Stimulated activated CD8-positive, alpha-beta memory T cell treated with anti-CD3 and anti-CD28 coated beads, Interleukin-2, amount 100 ng/mL, for 48 hours (primary cell): ENCODE results near the gene GSTT2B.
"Not testable (repeated sequence)": the region's sequence is repeated elsewhere in the genome, so short reads cannot be mapped to it uniquely, and the experiment has no call there.

Experiments
- DNase-seq, 2 donors: peaks; one replicate each; pipeline ENCODE4 v3.0.0-alpha.2; 2020; ENCODE audit warnings: low read depth in 2 of 2

The GSTT2B gene

DNA sequence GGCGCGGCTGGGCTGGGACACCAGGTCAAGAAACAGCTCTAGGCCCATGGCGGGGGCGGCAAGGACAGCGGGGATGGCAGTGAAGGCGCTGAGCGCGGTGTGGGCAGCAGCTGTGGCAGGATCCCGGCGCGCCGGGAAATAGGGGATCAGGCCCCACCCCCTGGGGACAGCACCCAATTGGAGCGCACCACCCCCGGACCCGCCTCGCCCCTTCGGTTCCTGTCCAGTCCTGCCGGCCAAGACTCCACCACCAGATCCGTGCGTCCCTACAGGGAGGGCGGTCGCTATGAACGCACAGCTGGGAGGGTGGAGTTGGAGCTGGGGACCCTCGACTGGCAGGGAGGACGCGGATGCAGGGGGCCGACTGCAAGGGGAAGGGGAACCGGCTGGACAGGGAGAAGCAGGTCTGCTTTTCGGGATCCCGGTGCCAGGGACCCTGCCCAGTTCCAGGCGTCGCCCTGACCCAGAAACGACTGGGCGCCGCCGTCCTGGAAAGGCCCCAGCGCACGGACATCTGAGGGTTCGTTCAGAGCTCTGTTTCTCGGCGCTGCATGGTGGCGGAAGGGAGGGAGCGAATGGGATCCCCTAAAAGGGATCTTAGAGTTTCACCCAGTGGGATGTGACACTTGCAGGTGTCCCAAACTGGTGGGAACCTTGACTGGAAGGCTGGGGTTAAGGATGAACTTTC lies at the start of gene GSTT2B:
Gene GSTT2B (minus strand): TSS at position 112 of the 688 bp plus-strand sequence. CDS start 64 bp downstream, at position 48.
- not testable (repeated sequence) for DNase-seq

- no peak for DNase-seq
Measured at GRCh38 chr22:24010018-24010391, 49.0 kb upstream of the GSTT2B start.

GRCh38 chr22:24009227-24010017 lies 48.4 kb upstream of the GSTT2B start:
- no peak for DNase-seq

GRCh38 chr22:24008381-24009226 lies 47.6 kb upstream of the GSTT2B start:
- no peak for DNase-seq

- DNase-seq, result no peak
Measured at GRCh38 chr22:24008022-24008283, 47.0 kb upstream of the GSTT2B start.

DNA sequence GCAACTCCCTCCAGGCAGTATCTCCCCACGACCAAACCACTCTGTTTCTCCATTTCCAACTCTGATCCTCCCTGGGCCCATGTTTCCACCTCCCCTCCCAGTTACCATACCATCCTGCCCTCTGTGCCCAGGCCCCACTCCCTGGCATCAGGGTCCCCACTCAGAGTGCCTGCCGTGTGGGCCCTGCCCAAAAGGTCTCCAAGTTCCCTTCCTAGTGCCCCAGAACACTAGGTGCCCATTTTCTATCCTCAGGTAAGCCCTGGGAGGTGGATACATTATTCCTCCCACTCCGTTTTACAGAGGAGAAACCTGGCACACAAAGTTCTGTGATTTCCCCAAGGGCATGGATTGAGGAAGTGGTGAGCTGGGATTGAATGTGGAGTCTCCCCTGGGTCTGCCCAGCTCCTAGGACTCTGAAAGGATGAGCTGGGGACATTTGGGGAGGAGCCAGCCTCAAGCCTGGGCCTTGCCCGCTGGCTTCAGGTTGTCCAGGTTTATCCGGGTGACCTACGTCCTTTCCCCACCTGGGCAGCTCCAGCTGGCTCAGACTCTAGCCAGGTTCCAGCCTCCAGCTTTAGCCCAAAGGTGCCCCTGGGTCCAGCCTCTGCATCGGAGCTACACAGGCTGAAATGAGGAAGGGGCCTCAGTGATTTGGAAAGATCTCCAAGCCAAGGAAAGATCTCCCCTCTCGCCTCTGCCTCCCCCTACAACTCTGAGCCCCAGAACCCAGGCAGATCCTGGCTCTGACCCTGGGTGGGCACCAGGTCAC lies 46.4 kb upstream of the GSTT2B start:
- DNase-seq, result no peak

DNA sequence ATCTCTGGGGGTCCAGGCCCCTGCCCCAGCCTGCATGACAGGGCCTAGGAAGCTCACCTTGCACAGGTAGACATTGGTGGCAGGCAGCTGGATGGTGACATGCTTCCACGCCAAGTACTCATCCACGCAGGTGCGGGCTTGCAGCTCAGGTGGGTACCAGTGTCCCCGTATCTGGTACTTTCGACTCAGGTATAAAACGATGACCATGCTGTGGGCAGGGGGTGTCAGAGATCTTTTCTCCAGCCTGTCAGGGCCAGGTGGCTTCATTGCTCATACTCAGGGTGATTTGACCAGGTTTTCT lies 45.9 kb upstream of the GSTT2B start:
- no peak for DNase-seq

DNA sequence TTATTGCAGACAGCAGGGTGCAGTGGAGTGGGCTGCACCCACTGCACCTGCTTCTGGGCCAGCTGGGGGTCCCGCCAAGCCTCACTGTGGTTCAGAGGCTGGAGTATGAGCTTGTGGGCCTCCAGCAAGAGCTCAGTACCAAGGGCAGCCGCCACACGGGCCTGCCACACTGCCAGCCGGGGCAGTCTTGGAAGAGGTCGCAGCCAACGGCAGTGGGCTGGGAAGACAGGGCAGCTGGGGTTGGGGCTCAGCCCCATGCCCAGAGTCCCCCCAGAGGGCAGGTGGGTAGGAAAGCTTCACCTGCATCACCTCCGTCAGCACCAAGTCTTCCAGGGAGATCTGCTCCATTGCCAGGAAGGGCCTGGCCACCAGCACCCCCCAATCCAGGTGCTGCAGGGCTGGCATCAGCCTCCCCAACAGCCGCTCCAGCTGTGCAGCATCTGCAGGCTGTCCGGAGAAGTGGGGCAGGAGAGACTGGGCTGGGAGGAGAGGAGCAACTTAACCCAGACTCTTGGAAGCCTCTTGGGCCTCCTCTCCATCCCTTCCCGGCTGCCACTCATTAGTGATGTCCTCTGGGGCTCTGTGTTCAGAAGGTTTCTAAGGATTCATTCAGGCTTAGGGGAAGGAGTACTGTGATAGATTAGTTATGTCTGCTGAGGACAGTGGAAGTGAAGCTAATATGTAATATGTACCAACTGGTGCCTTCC lies 45.4 kb upstream of the GSTT2B start:
- DNase-seq, result no peak

DNA sequence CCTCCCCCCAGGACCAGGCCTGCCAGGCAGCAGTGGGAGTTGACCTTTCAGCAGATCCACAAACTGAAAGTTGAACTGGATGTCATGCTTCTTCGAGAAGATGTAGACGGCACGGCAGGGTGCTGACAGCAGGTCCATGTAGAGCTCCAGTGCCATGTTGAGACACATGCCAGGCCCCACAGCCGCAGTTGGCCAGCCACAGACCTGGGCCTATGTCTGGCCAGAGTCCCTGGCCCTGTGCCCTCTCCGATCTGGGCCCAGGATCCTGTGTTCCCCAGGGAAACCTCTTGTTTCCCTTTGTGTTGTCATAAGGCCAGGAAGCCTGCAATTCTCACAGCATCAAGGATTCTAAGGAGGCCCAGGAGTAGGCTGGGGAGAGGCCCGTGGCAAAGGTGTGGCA lies 44.2 kb upstream of the GSTT2B start, which contains the start of gene GSTT4:
Gene GSTT4 (minus strand): TSS at position 253 of the 400 bp plus-strand sequence. CDS start 97 bp downstream, at position 156.
- DNase-seq, result no peak

- no peak for DNase-seq
Measured at GRCh38 chr22:24003887-24004286, 42.9 kb upstream of the GSTT2B start.

- no peak for DNase-seq
Measured at GRCh38 chr22:24002851-24003250, 41.9 kb upstream of the GSTT2B start.

DNA sequence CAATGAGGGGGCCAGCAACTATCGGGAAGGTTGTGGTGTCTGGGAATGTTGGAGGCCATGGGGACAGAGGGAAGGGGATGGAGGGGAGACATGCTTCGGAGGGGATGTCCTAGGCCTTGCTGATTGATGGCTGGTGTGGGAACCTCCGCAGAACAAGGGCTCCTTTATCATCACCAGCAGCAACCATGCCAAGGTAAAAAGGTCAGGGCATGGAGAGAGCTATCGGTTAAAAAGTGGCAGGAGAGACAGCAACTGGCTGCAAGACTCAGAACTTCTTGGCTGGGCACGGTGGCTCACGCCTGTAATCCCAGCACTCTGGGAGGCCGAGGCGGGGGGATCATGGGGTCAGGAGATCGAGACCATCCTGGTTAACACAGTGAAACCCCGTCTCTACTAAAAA lies 41.3 kb upstream of the GSTT2B start:
- DNase-seq, result no peak

GRCh38 chr22:24001314-24001713 lies 40.3 kb upstream of the GSTT2B start:
- no peak for DNase-seq

- DNase-seq, result not testable (repeated sequence)
Measured at GRCh38 chr22:23999779-24000178, 38.8 kb upstream of the GSTT2B start.

DNA sequence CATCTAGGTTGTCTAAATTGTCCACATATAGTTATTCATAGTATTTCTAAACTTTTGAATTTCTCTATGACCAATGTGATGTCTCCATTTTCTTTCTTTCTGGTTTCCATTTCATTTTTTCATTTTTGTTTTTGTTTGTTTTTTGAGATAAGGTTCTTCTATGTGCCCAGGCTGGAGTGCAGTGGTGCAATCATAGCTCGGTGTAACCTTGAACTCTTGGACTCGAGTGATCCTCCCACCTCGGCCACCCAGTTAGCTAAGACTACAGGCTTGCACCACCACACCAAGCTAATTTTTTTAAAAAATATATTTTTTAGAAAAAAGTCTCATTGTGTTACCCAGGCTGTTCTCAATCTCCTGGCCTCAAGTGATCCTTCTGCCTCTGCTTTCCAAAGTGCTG lies 36.1 kb upstream of the GSTT2B start:
- DNase-seq, result no peak

GRCh38 chr22:23993581-23994177 lies 32.7 kb upstream of the GSTT2B start:
- not testable (repeated sequence) for DNase-seq

DNA sequence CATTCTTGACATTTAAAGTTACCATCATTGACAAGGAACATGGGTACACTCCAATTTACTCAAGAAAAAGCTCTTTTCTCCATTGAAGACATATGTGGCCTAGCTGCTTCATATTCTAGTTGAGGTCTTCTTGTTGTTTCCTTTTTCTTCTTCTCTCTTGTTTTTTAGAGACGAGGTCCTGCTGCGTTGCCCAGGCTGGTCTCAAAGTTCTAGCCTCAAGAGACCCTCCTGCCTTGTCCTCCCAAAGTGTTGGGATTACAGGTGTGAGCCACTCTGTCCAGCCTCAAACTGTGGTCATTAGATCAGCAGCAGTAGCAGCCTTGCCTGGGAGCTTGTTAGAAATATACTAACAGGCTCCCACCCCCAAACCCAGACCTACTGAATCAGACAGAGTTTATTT lies 32.1 kb upstream of the GSTT2B start:
- not testable (repeated sequence) for DNase-seq

- not testable (repeated sequence) for DNase-seq
Measured at GRCh38 chr22:23989583-23990244, 28.7 kb upstream of the GSTT2B start.

- not testable (repeated sequence) for DNase-seq
Measured at GRCh38 chr22:23986538-23987178, 25.7 kb upstream of the GSTT2B start.

DNA sequence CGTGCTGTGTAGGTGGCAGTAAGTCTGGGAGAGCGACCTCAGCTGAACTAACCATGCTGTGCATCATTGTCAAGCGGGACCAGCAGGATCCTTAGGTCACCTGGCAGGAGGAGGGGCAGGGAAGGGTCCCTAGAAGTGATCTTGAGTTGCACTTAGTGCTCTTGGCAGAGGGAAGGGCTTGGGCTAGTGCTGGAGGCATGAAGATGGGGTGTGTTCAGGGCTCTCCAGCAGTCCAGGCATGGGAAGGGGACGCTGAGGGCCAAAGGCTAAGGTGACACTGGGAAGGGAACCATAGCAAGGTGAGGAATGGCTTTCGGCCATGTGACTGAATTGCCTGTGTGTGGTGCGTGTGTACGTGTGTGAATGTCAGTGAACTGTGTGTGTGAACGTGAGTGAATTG lies 25.1 kb upstream of the GSTT2B start:
- not testable (repeated sequence) for DNase-seq
